LNCaP clone FGC (cell line): ENCODE data around the gene ANKRD34A.
A peak's percentile ranks its signal among the peaks of the same experiment; 100 is the strongest.

Source experiments
- DNase-seq: peaks from one replicate; pipeline ENCODE4 v3.0.0-alpha.2; 2011; ENCODE audit warnings: low read depth
- H3K4me3 ChIP-seq: 2 replicates; pipeline ENCODE4 v1.5.1; 2011; ENCODE audit warnings: mild to moderate bottlenecking, low read depth, low read length, control low read depth
- CTCF ChIP-seq: IDR thresholded peaks from 2 replicates; pipeline ENCODE4 v1.5.1; 2012; ENCODE audit warnings: mild to moderate bottlenecking; ENCODE audit not compliant: control insufficient read depth, insufficient read depth; ENCODE audit errors: extremely low read depth

The ANKRD34A gene

GRCh38 chr1:145959957-145960467 lies 4.4 kb downstream of the ANKRD34A start:
- DNase-seq = no peak
- TF ChIP-seq CTCF = no peak

GRCh38 chr1:145959333-145959732 lies 5.0 kb downstream of the ANKRD34A start:
- DNase-seq = no peak
- no peak overlapping the region for H3K4me3 ChIP-seq
- TF ChIP-seq CTCF = no peak

More at GRCh38 chr1:145959957-145960467, 4.4 kb downstream of the ANKRD34A start:
- no peak overlapping the region for H3K4me3 ChIP-seq

- no peak for DNase-seq
- no peak overlapping the region for H3K4me3 ChIP-seq
Observed at GRCh38 chr1:145958734-145959133, 5.6 kb downstream of the ANKRD34A start.

GRCh38 chr1:145957443-145958319 lies 6.7 kb downstream of the ANKRD34A start, which contains the start of gene LIX1L:
TSS of gene LIX1L (minus strand) at chr1:145958017. CDS start at chr1:145957927, 90 bp downstream.
- peak within 1 kb of the TSS; percentile 51 for H3K4me3 ChIP-seq
- no peak for TF ChIP-seq CTCF
- DNase-seq = peak; percentile 86

More at GRCh38 chr1:145958734-145959133, 5.6 kb downstream of the ANKRD34A start:
- no peak for TF ChIP-seq CTCF

GRCh38 chr1:145956781-145957442 lies 7.5 kb downstream of the ANKRD34A start:
- no peak for TF ChIP-seq CTCF
- DNase-seq = no peak
- H3K4me3 ChIP-seq = peak overlapping the region; percentile 51

- no peak for TF ChIP-seq CTCF
- no peak for DNase-seq
- no peak overlapping the region for H3K4me3 ChIP-seq
Observed at GRCh38 chr1:145956361-145956760, 8.0 kb downstream of the ANKRD34A start.
